Stomach smooth muscle (tissue), 2 donors: ENCODE measurements around the gene ZNF397.
A peak's percentile ranks its signal among the peaks of the same experiment; 100 is the strongest.
"Not testable (repeated sequence)": the region's sequence is repeated elsewhere in the genome, so short reads cannot be mapped to it uniquely, and the experiment has no call there.

ENCODE experiments used
- H3K27ac ChIP-seq: one replicate; pipeline ENCODE4 v1.7.0; 2013; ENCODE audit warnings: mild to moderate bottlenecking, low read length, inconsistent platforms
- H3K27me3 ChIP-seq, 2 donors: one replicate each; pipeline ENCODE4 v1.7.0; 2013; ENCODE audit warnings: low read length in 2 of 2; ENCODE audit not compliant: insufficient read depth in 2 of 2, control insufficient read depth in 1 of 2
- H3K36me3 ChIP-seq, 2 donors: one replicate each; pipeline ENCODE4 v1.7.0; 2013; ENCODE audit warnings: low read length in 2 of 2; ENCODE audit not compliant: control insufficient read depth in 2 of 2, insufficient read depth in 2 of 2
- H3K4me1 ChIP-seq: one replicate; pipeline ENCODE4 v1.7.0; 2013; ENCODE audit warnings: low read length; ENCODE audit not compliant: control insufficient read depth, insufficient read depth
- H3K4me3 ChIP-seq, 2 donors: one replicate each; pipeline ENCODE4 v1.7.0; 2013; ENCODE audit warnings: low read length in 2 of 2
- H3K9ac ChIP-seq, 2 donors: one replicate each; pipeline ENCODE4 v1.7.0; 2013; ENCODE audit warnings: low read length in 2 of 2, mild to moderate bottlenecking in 1 of 2
- H3K9me3 ChIP-seq, 2 donors: one replicate each; pipeline ENCODE4 v1.7.0; 2013; ENCODE audit warnings: low read length in 2 of 2; ENCODE audit not compliant: control insufficient read depth in 2 of 2
- donor health status: healthy.
- donor health status: Pancreatic carcinoma.

ZNF397 gene

DNA sequence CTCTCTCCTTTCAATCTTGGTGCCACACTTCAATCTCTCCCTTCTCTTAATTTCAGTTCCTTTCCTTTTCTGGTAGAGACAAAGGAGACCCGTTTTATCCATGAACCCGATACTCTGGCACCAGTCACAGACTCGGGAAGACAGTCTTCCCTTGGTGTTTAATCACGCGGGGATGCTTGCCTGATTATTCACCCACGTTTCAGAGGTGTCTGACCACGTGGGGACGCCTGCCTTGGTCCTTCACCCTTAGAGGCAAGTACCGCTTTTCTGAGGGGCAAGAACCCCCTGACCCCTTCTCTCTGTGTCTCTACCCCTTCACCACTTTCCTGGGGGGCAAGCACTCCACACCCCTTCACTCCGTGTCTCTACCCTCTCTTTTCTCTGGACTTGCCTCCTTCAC is 24.2 kb upstream of the ZNF397 start:
- H3K9ac ChIP-seq, H3K4me1 ChIP-seq, H3K4me3 ChIP-seq, H3K9me3 ChIP-seq, H3K36me3 ChIP-seq, H3K27ac ChIP-seq, H3K27me3 ChIP-seq: not testable (repeated sequence)

DNA sequence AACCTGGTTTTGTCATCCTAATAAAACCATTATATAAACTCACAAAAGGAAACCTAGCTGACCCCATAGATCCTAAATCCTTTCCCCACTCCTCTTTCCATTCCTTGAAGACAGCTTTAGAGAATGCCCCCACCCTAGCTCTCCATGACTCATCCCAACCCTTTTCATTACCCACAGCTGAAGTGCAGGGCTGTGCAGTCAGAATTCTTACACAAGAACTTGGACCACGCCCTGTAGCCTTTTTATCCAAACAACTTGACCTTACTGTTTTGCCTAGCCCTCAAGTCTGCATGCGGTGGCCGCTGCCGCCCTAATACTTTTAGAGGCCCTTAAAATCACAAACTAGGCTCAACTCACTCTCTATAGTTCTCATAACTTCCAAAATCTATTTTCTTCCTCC is 21.5 kb upstream of the ZNF397 start:
- H3K4me3 ChIP-seq, H3K27me3 ChIP-seq, H3K9me3 ChIP-seq, H3K4me1 ChIP-seq, H3K9ac ChIP-seq, H3K27ac ChIP-seq, H3K36me3 ChIP-seq: not testable (repeated sequence)

DNA sequence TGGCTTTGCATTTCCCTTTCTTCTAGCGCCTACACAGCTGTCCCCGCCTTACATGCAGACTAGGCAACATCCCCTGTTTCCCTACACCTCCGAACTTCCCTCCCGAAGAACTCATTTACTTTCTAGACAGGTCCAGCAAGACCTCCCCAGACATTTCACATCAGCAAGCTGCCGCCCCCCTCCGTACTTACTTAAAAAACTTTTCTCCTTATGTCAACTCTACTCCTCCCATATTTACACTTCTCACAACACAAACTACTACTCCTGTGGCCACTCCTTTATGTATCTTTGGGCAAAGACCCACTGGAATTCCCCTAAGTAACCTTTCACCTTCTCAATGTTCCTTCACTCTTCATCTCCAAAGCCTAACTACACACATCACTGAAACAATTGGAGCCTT is 20.4 kb upstream of the ZNF397 start:
- H3K4me3 ChIP-seq: no peak overlapping the region
- no peak overlapping the region for H3K27ac ChIP-seq
- no peaks in the 10 kb centered on the region for H3K27me3 ChIP-seq
- no peak overlapping the region for H3K9ac ChIP-seq
- H3K4me1 ChIP-seq: no peaks in the 10 kb centered on the region
- no peaks in the 10 kb centered on the region for H3K36me3 ChIP-seq
- no peaks in the 10 kb centered on the region for H3K9me3 ChIP-seq

DNA sequence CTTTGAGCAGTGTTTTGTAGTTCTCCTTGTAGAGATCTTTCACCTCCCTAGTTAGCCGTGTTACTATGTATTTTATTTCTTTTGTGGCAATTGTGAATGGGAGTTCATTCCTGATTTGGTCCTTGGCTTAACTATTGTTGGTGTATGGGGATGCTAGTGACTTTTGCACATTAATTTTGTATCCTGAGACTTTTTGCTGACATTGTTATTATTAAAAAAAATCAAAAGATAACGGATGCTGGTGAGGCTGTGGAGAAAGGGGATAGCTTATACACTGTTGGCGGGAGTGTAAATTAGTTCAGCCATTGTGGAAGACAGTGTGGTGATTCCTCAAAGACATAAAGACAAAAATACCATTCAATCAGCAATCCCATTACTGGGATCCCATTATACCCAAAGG is 17.0 kb upstream of the ZNF397 start:
- no peaks in the 10 kb centered on the region for H3K27me3 ChIP-seq
- H3K9ac ChIP-seq: no peak overlapping the region
- no peaks in the 10 kb centered on the region for H3K36me3 ChIP-seq
- H3K4me1 ChIP-seq: no peaks in the 10 kb centered on the region
- H3K4me3 ChIP-seq: no peak overlapping the region
- H3K27ac ChIP-seq: no peak overlapping the region
- no peaks in the 10 kb centered on the region for H3K9me3 ChIP-seq

DNA sequence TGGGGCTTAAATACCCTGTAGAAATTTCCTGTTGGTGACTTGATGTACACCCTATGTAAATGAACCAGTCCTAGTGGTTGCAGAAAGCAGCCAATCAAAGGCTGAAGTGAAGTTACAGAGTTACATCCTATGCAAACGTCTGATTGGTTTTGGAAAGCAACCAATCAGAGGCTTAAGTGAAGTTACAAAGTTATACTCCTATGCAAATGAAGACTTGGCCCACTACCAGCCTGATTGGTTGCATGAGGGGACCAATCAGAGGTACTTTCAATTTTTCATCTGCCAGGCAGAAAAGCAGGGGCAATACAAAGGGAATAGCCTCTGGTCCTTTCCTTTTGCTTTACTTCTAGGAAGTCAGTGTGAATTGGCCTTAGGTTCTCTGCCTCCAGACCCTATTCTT is 13.6 kb upstream of the ZNF397 start:
- H3K27me3 ChIP-seq: no peaks in the 10 kb centered on the region
- no peaks in the 10 kb centered on the region for H3K36me3 ChIP-seq
- H3K9me3 ChIP-seq: no peaks in the 10 kb centered on the region
- no peak overlapping the region for H3K9ac ChIP-seq
- no peak overlapping the region for H3K4me3 ChIP-seq
- no peak overlapping the region for H3K27ac ChIP-seq
- no peaks in the 10 kb centered on the region for H3K4me1 ChIP-seq

DNA sequence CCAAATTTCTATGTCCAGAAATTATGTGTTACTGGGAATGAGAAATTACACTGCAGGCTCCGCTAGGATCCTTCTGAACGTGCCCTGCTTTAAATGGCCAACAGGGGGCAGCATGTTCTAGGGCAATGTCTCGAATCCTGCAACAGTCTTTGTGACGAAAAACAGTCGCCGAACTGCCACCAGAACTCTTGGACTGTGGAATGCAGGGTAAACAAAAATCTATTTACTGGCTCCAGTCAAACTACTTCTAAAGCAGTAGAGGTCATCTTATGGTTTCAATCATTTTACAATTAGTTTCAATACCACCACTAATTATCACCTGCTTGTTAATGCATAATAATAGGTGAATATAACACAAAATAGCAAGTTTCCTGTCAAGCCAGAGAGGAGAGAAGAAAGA is 9.8 kb upstream of the ZNF397 start:
- Histone ChIP-seq H3K27me3 (no peaks in the 10 kb centered on the region), H3K36me3 (no peaks in the 10 kb centered on the region), H3K27ac (no peak overlapping the region), H3K4me1 (no peaks in the 10 kb centered on the region), H3K4me3 (peak overlapping the region in 1 of 2 donors; percentile 31), H3K9me3 (no peaks in the 10 kb centered on the region), H3K9ac (no peak overlapping the region)

DNA sequence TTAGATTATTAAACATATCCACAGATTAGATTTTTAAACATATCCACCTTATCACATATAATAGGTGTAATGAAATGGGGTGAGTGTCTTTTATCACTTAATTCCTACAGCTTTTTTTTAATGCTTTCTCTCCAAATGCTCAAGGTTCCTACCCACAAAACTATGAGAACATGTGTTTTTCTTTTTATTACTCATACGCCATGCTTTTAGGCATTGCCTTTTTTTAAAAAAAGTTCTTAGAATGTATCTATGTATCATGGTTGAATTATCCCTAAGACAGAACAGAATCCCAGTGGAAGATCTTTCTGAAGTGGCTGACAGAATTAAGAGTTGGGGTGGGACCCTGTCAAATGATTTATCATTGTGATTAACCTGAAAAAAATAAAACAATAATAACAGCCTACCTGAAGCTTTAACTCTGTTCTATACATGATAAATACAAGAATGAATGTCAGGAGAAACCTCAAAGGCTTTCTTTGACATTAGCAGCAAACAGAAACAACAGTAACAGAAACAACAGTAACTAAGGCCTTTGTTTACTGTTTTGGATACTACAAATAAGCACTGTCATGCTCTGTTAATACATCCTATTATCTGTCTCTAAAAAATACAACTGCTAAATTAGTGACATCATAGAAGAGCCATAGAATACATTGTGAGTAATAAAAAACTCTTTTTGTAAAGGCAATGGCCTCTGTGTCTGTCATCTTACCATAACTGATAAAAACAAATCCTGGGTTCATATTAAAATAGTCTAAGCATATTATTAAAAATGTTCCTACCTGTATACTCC is 4.1 kb upstream of the ZNF397 start:
- Histone ChIP-seq H3K27me3 (no peaks in the 10 kb centered on the region), H3K4me3 (no peak overlapping the region), H3K9ac (no peak overlapping the region), H3K9me3 (no peaks in the 10 kb centered on the region), H3K27ac (no peak overlapping the region), H3K4me1 (peaks cover 2% of the 10 kb centered on the region), H3K36me3 (no peaks in the 10 kb centered on the region)

DNA sequence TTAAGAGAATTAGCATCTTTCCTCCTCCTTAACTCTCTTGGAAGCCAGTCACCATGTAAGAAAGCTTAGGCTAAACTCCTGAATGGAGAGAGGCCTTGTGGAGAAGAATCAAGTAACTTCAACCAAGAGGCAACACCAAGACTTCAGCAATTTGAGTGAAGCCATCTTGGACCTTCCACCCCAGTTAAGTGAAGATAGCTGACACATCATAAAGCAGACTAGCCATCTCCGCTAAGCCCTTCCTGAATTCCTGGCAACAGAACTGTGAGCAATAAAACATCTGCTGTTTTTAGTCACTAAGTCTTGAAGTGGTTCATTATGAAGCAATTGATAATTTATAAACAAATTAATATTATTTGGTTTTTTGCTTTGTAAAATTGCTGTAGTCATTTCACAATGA is 1.5 kb upstream of the ZNF397 start:
- Histone ChIP-seq H3K27me3 (no peaks in the 10 kb centered on the region), H3K36me3 (peaks cover 14 to 17% of the 10 kb centered on the region in 2 donors), H3K9me3 (no peaks in the 10 kb centered on the region), H3K27ac (no peak overlapping the region), H3K4me1 (peaks cover 6% of the 10 kb centered on the region), H3K4me3 (no peak overlapping the region), H3K9ac (no peak overlapping the region)

DNA sequence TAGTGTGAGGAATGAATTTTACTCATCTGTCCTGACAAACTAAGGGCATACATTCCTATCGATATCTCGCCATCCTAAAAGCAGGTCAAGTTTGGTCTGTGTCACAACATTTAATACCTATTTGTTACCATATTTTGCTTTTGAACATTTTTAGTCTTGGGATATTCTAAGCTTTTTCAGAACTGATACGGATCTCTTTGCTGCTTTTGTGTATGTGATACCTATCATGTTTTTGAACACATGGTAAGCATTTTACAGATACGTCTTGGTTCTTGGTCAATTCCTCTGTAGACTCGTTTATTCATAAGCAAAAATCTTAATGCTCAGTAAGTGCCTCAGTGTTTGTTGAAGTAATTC is 592 bp downstream of the ZNF397 start:
- Histone ChIP-seq H3K4me3 (peak overlapping the region; percentile 85 to 93), H3K27ac (peak overlapping the region; percentile 92), H3K36me3 (peaks cover 29 to 34% of the 10 kb centered on the region in 2 donors), H3K9me3 (no peaks in the 10 kb centered on the region), H3K9ac (peak overlapping the region; percentile 93 to 97), H3K27me3 (no peaks in the 10 kb centered on the region), H3K4me1 (peaks cover 6% of the 10 kb centered on the region)

DNA sequence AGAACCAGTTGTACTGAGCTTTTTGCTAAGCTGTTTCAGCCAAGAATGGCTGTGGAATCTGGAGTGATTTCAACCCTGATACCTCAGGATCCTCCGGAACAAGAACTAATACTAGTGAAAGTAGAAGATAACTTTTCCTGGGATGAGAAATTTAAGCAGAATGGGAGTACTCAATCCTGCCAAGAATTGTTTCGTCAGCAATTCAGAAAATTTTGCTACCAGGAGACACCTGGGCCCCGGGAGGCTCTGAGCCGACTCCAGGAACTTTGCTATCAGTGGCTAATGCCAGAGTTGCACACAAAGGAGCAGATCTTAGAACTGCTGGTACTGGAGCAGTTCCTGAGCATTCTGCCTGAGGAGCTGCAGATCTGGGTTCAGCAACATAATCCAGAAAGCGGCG is 1.6 kb downstream of the ZNF397 start:
- Histone ChIP-seq H3K9me3 (no peaks in the 10 kb centered on the region), H3K27me3 (no peaks in the 10 kb centered on the region), H3K4me3 (no peak overlapping the region), H3K36me3 (peaks cover 35 to 38% of the 10 kb centered on the region in 2 donors), H3K9ac (no peak overlapping the region), H3K4me1 (peaks cover 6% of the 10 kb centered on the region), H3K27ac (no peak overlapping the region)

DNA sequence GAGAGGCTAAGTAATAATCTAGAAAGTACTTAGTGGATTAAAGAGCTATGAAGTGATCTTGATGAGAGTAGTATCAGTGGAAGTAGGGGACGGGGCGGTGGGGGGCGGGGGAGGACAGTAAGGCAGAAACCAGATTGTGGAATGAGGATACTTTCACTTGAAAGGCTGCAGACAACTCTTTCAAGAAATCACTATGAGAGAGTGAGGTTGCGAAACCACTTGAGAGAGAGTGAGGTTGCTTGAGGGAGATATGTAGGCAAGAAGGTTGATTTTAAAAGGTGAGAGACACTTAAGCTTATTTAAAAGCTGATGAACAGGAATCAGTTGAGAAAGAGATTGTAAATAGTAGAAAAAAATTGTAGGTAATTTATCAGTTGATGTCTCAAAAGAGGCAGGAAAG is 3.8 kb downstream of the ZNF397 start:
- Histone ChIP-seq H3K4me3 (no peak overlapping the region), H3K9ac (no peak overlapping the region), H3K27ac (no peak overlapping the region), H3K36me3 (peaks cover 44 to 47% of the 10 kb centered on the region in 2 donors), H3K9me3 (no peaks in the 10 kb centered on the region), H3K27me3 (no peaks in the 10 kb centered on the region), H3K4me1 (peaks cover 6% of the 10 kb centered on the region)
